CD4-positive, alpha-beta T cell treated with Interleukin-1 beta for 1 hour (primary cell): ENCODE measurements around the gene ZNF853.
"Not testable (repeated sequence)": the region's sequence is repeated elsewhere in the genome, so short reads cannot be mapped to it uniquely, and the experiment has no call there.

Source experiments
- DNase-seq, 2 donors: peaks; one replicate each; pipeline ENCODE4 v3.0.0-alpha.2; 2020 to 2022

The ZNF853 gene

GRCh38 chr7:6653071-6654003 is 37.9 kb downstream of the ZNF853 start:
- DNase-seq = no peak

DNA sequence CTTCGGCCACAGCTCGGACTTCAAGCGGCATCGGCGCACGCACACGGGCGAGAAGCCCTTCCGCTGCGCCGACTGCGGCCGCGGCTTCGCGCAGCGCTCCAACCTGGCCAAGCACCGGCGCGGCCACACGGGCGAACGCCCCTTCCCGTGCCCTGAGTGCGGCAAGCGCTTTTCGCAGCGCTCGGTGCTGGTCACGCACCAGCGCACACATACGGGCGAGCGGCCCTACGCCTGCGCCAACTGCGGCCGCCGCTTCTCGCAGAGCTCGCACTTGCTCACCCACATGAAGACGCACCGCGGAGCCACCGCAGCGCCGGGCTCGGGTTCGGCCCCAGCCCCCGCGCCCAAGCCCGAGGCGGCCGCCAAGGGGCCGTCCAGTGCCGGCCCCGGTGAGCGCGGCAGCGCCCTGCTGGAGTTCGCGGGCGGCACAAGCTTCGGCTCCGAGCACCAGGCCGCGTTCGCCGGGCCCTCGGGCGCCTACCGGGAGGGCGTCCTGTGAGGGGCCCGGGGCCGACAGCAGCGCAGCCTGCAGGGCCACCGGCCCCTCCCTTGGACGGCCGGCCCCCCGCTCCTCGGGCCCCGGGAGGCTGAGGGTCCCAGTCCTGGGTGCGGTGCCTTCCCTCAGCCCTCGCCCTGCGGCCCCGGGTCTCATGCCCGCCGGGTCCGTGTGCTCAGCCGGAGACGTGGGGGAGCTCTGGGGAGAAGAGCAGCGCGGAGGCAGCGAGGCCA is 38.9 kb downstream of the ZNF853 start:
- no peak for DNase-seq

GRCh38 chr7:6654842-6655610 is 39.6 kb downstream of the ZNF853 start:
- no peak for DNase-seq

- no peak for DNase-seq
These were observed 40.4 kb downstream of the ZNF853 start for GRCh38 chr7:6655636-6656385.

- no peak for DNase-seq
These were observed 41.0 kb downstream of the ZNF853 start for GRCh38 chr7:6656413-6656812.

- DNase-seq = no peak
These were observed 43.4 kb downstream of the ZNF853 start for GRCh38 chr7:6658618-6659345.

DNA sequence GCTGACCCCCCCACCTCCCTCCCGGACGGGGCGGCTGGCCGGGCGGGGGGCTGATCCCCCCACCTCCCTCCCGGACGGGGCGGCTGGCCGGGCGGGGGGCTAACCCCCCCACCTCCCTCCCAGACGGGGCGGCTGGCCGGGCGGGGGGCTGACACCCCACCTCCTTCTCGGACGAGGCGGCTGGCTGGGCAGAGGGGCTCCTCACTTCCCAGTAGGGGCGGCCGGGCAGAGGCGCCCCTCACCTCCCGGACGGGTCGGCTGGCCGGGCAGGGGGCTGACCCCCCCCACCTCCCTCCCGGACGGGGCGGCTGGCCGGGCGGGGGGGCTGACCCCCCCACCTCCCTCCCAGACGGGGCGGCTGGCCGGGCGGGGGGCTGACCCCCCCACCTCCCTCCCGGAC is 55.4 kb downstream of the ZNF853 start:
- not testable (repeated sequence) for DNase-seq
